HCT116 (cell line): ENCODE data around the gene SUZ12. TPM values are rescaled to one million over a fixed set of nuclear protein-coding genes. Genes with fewer than 3 reads are reported as not detected.

ENCODE experiments used
- ATAC-seq: fragments of 200-7000 bp; cut with Tn5 transposase; 2 replicates; pipeline ENCODE4 v1.9.1; 2020; ENCODE audit warnings: mild to moderate bottlenecking, moderate library complexity
- BruUV-seq: library from RNA; stranded (reverse); fragments of 400-500 nt; replicated peaks from 2 replicates; lab custom pipeline; 2021; lab: Mats Ljungman, UMichigan
- CTCF ChIA-PET: fragments of 300-600 bp; sonication (Branson Sonifier 250); formaldehyde crosslinking; loops from one replicate; lab custom pipeline; 2021; ENCODE audit warnings: antibody characterized with exemption; lab: Charles Lee
- POLR2A ChIA-PET: fragments of 300-600, 350-600 bp; sonication (Branson Sonifier 250); formaldehyde crosslinking; loops from one replicate; lab custom pipeline; 2021; ENCODE audit warnings: antibody characterized with exemption; lab: Charles Lee
- RAD21 ChIA-PET, 2 experiments: fragments of 300-600 bp; sonication (Branson Sonifier 250); formaldehyde crosslinking; loops; one replicate each; lab custom pipeline; 2023; ENCODE audit warnings: low total read pairs in 2 of 2; ENCODE audit not compliant: uncharacterized antibody in 2 of 2, unreplicated experiment in 2 of 2, low non-redundant PET in 1 of 2; lab: Charles Lee
- DNase-seq: peaks from one replicate; pipeline ENCODE4 v3.0.0-alpha.2; 2010; ENCODE audit warnings: low read depth, low spot score
- H2AFZ ChIP-seq: fragments of 200-600 bp; shearing (Covaris generic), sonication (generic); 2 replicates; pipeline ENCODE4 v1.6.1; 2017; ENCODE audit warnings: low read depth, mixed run types, mixed read lengths, antibody characterized with exemption, low read length; ENCODE audit not compliant: poor library complexity, severe bottlenecking
- H3K27ac ChIP-seq: 2 replicates; pipeline ENCODE4 v1.5.1; 2012; ENCODE audit warnings: low read depth, low read length
- H3K27me3 ChIP-seq: fragments of 200-600 bp; sonication (generic); 2 replicates; pipeline ENCODE4 v1.6.1; 2016; ENCODE audit warnings: mixed run types, low read length, mixed read lengths; ENCODE audit not compliant: insufficient read depth
- H3K36me3 ChIP-seq, 2 experiments: fragments of 200-500 bp in 1 of 2; fragments of 200-600 bp in 1 of 2; sonication (Bioruptor generic) in 1 of 2; sonication (generic) in 1 of 2; 2 replicates each; pipeline versions ENCODE4 v1.5.1 to v1.6.1; 2014 to 2016; ENCODE audit warnings: low read length in 2 of 2, inconsistent platforms in 1 of 2, mixed read lengths in 1 of 2, mixed run types in 1 of 2; ENCODE audit not compliant: insufficient read depth in 2 of 2, control insufficient read depth in 1 of 2
- H3K4me1 ChIP-seq, 2 experiments: fragments of 200-600 bp in 1 of 2; sonication (generic) in 1 of 2; 2 replicates each; pipeline versions ENCODE4 v1.5.1 to v1.6.1; 2012 to 2017; ENCODE audit warnings: low read length in 2 of 2, inconsistent platforms in 1 of 2, mild to moderate bottlenecking in 1 of 2, mixed read lengths in 1 of 2, mixed run types in 1 of 2, moderate library complexity in 1 of 2; ENCODE audit not compliant: insufficient read depth in 2 of 2, control insufficient read depth in 1 of 2
- H3K4me2 ChIP-seq: fragments of 200-600 bp; sonication (generic); 2 replicates; pipeline ENCODE4 v1.6.1; 2017; ENCODE audit warnings: mixed run types, low read length, mixed read lengths
- H3K4me3 ChIP-seq, 2 experiments: fragments of 200-600 bp in 1 of 2; sonication (generic) in 1 of 2; replicated peaks in 1 of 2; 2 replicates each; pipeline ENCODE4 v1.5.1; 2011 to 2016; ENCODE audit warnings: low read length in 2 of 2, control low read depth in 1 of 2, low read depth in 1 of 2, mild to moderate bottlenecking in 1 of 2, mixed read lengths in 1 of 2, mixed run types in 1 of 2
- H3K79me2 ChIP-seq: fragments of 200-600 bp; sonication (generic); 2 replicates; pipeline ENCODE4 v1.6.1; 2017; ENCODE audit warnings: mild to moderate bottlenecking, mixed run types, low read length, moderate library complexity, mixed read lengths; ENCODE audit not compliant: insufficient read depth
- H3K9ac ChIP-seq: fragments of 200-600 bp; sonication (generic); 2 replicates; pipeline ENCODE4 v1.6.1; 2016; ENCODE audit warnings: low read length, mixed read lengths
- H3K9me2 ChIP-seq: fragments of 200-600 bp; sonication (generic), shearing (Covaris generic); 2 replicates; pipeline ENCODE4 v1.6.1; 2017; ENCODE audit warnings: mixed run types, mild to moderate bottlenecking, moderate library complexity; ENCODE audit not compliant: insufficient read depth
- H3K9me3 ChIP-seq, 2 experiments: fragments of 200-500 bp in 1 of 2; fragments of 200-600 bp in 1 of 2; sonication (Bioruptor generic) in 1 of 2; sonication (generic) in 1 of 2; 2 replicates each; pipeline ENCODE4 v1.6.1; 2014 to 2017; ENCODE audit warnings: low read length in 2 of 2, mixed read lengths in 2 of 2, inconsistent platforms in 1 of 2, low read depth in 1 of 2, mild to moderate bottlenecking in 1 of 2, mixed run types in 1 of 2, moderate library complexity in 1 of 2; ENCODE audit not compliant: control insufficient read depth in 1 of 2, insufficient read depth in 1 of 2
- H4K20me1 ChIP-seq: fragments of 200-600 bp; sonication (generic), shearing (Covaris generic); 2 replicates; pipeline ENCODE4 v1.6.1; 2017; ENCODE audit warnings: mixed run types, mild to moderate bottlenecking, moderate library complexity; ENCODE audit not compliant: insufficient read depth
- CBX3 ChIP-seq: IDR thresholded peaks from 2 replicates; pipeline ENCODE4 v1.6.1; 2012; ENCODE audit warnings: low read depth
- ELF1 ChIP-seq: IDR thresholded peaks from 2 replicates; pipeline ENCODE4 v1.6.1; 2012; ENCODE audit warnings: low read depth, borderline replicate concordance
- EZH2 ChIP-seq: fragments of 200-600 bp; sonication (generic); IDR thresholded peaks from 2 replicates; pipeline ENCODE4 v1.6.1; 2017; ENCODE audit warnings: antibody characterized with exemption, mixed run types
- EZH2phosphoT487 ChIP-seq: fragments of 200-600 bp; IDR thresholded peaks from 2 replicates; pipeline ENCODE4 v1.6.1; 2018; ENCODE audit warnings: antibody characterized with exemption, borderline replicate concordance
- JUND ChIP-seq: IDR thresholded peaks from 2 replicates; pipeline ENCODE4 v1.6.1; 2012
- POLR2A ChIP-seq: IDR thresholded peaks from 2 replicates; pipeline ENCODE4 v1.7.0; 2011; ENCODE audit warnings: borderline replicate concordance; ENCODE audit not compliant: insufficient read depth, insufficient read length; ENCODE audit errors: extremely low read depth
- SP1 ChIP-seq: IDR thresholded peaks from 2 replicates; pipeline ENCODE4 v1.6.1; 2012; ENCODE audit warnings: low read depth
- SRF ChIP-seq: IDR thresholded peaks from 2 replicates; pipeline ENCODE4 v1.6.1; 2012; ENCODE audit warnings: low read depth
- TCF7L2 ChIP-seq: IDR thresholded peaks from 2 replicates; pipeline ENCODE4 v1.7.0; 2011; ENCODE audit warnings: borderline replicate concordance, inconsistent platforms; ENCODE audit not compliant: insufficient read depth, insufficient read length; ENCODE audit errors: extremely low read depth
- ZFX ChIP-seq: fragments of 450-650 bp; IDR thresholded peaks from 2 replicates; pipeline ENCODE4 v1.6.1; 2017
- ZNF274 ChIP-seq: fragments of 200-500 bp; sonication (Bioruptor generic); IDR thresholded peaks from 2 replicates; pipeline ENCODE4 v1.6.1; 2014; ENCODE audit warnings: mild to moderate bottlenecking, low read depth, low read length, inconsistent platforms
- intact Hi-C: fragments of 100-400 bp; cut with micrococcal nuclease; formaldehyde crosslinking; loops from 2 replicates; pipeline ENCODE4 v1.10.0; 2022
- total RNA-seq: library from RNA; stranded (reverse); gene quantifications from one replicate; pipeline ENCODE4 v1.2.1, GENCODE V29; 2021; ENCODE audit not compliant: unreplicated experiment
- TF ChIP-seq, protein P1 (sequence below): IDR thresholded peaks from 2 replicates; pipeline ENCODE4 v1.6.1; 2012
- TF ChIP-seq, protein P2 (sequence below): IDR thresholded peaks from 2 replicates; pipeline ENCODE4 v1.6.1; 2012; ENCODE audit warnings: low read depth
- TF ChIP-seq, protein P3 (sequence below), 3 experiments: fragments of 200-600 bp in 1 of 3; sonication (generic) in 1 of 3; IDR thresholded peaks in 2 of 3; conservative IDR thresholded peaks in 1 of 3; 2 replicates each; pipeline ENCODE4 v1.5.1; 2012 to 2017; ENCODE audit warnings: low read depth in 2 of 3, low read length in 2 of 3, antibody characterized with exemption in 1 of 3, borderline replicate concordance in 1 of 3, control low read depth in 1 of 3, mild to moderate bottlenecking in 1 of 3, mixed read lengths in 1 of 3, mixed run types in 1 of 3, moderate library complexity in 1 of 3; ENCODE audit not compliant: insufficient read depth in 1 of 3
- TF ChIP-seq, protein P4 (sequence below): IDR thresholded peaks from 2 replicates; pipeline ENCODE4 v1.6.1; 2012

The SUZ12 gene
- total RNA-seq, 1 experiment from 2014 or later, result 44.9 TPM

DNA sequence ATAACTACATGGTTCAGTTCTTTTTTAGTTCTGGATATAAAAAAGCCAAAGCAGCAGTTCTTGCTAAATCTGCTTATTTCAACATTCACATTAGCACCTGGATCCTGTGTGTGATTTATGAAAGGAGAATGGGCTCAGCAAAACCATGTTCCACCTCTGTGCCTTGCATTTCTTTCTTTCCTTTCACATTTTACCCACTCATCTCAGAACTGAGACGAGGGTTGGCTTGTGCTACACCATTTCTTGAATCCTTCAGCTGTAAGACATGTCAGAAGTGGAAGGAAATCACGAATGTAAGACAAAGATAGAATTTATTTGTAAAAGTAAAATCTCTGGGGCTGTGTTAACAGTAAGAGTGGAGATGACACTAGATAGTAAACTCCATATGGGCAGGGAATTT is 34.1 kb upstream of the SUZ12 start:
- CTCF ChIA-PET, result interaction anchor here (1.0 to 2.3 kb wide), 2 partner anchors 10 to 12 kb away, joined by 3 to 8 read pairs; no protein-coding TSS in a partner anchor
- Histone ChIP-seq H3K9me2 (no peaks in the 10 kb centered on the region), H3K4me1 (peaks cover 0 to 8% of the 10 kb centered on the region in 2 experiments; a peak in 2 of 4 replicates), H3K4me3 (no peak overlapping the region), H4K20me1 (no peaks in the 10 kb centered on the region), H3K4me2 (no peak overlapping the region), H3K79me2 (peaks cover 35% of the 10 kb centered on the region), H3K27ac (no peak overlapping the region), H3K9ac (no peak overlapping the region), H3K36me3 (peaks cover 12 to 16% of the 10 kb centered on the region in 2 experiments), H3K27me3 (no peaks in the 10 kb centered on the region), H2AFZ (peak overlapping the region; percentile 28), H3K9me3 (no peaks in the 10 kb centered on the region)
- intact Hi-C loops, result loop anchor here (5.0 kb wide), 1 partner anchor 345 kb away; no protein-coding TSS in a partner anchor
- RAD21 ChIA-PET, result no interaction called here
- POLR2A ChIA-PET, result no interaction called here
- TF ChIP-seq CBX3 (no peak), EZH2 (no peak), POLR2A (no peak), EZH2phosphoT487 (no peak), ZFX (no peak), SRF (no peak), ELF1 (no peak), JUND (no peak), TCF7L2 (no peak), SP1 (no peak), ZNF274 (no peak)
- TF ChIP-seq, protein P1, sequence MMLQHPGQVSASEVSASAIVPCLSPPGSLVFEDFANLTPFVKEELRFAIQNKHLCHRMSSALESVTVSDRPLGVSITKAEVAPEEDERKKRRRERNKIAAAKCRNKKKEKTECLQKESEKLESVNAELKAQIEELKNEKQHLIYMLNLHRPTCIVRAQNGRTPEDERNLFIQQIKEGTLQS, result no peak
- TF ChIP-seq, protein P2, sequence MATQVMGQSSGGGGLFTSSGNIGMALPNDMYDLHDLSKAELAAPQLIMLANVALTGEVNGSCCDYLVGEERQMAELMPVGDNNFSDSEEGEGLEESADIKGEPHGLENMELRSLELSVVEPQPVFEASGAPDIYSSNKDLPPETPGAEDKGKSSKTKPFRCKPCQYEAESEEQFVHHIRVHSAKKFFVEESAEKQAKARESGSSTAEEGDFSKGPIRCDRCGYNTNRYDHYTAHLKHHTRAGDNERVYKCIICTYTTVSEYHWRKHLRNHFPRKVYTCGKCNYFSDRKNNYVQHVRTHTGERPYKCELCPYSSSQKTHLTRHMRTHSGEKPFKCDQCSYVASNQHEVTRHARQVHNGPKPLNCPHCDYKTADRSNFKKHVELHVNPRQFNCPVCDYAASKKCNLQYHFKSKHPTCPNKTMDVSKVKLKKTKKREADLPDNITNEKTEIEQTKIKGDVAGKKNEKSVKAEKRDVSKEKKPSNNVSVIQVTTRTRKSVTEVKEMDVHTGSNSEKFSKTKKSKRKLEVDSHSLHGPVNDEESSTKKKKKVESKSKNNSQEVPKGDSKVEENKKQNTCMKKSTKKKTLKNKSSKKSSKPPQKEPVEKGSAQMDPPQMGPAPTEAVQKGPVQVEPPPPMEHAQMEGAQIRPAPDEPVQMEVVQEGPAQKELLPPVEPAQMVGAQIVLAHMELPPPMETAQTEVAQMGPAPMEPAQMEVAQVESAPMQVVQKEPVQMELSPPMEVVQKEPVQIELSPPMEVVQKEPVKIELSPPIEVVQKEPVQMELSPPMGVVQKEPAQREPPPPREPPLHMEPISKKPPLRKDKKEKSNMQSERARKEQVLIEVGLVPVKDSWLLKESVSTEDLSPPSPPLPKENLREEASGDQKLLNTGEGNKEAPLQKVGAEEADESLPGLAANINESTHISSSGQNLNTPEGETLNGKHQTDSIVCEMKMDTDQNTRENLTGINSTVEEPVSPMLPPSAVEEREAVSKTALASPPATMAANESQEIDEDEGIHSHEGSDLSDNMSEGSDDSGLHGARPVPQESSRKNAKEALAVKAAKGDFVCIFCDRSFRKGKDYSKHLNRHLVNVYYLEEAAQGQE, result no peak
- TF ChIP-seq, protein P3, sequence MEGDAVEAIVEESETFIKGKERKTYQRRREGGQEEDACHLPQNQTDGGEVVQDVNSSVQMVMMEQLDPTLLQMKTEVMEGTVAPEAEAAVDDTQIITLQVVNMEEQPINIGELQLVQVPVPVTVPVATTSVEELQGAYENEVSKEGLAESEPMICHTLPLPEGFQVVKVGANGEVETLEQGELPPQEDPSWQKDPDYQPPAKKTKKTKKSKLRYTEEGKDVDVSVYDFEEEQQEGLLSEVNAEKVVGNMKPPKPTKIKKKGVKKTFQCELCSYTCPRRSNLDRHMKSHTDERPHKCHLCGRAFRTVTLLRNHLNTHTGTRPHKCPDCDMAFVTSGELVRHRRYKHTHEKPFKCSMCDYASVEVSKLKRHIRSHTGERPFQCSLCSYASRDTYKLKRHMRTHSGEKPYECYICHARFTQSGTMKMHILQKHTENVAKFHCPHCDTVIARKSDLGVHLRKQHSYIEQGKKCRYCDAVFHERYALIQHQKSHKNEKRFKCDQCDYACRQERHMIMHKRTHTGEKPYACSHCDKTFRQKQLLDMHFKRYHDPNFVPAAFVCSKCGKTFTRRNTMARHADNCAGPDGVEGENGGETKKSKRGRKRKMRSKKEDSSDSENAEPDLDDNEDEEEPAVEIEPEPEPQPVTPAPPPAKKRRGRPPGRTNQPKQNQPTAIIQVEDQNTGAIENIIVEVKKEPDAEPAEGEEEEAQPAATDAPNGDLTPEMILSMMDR (IDR thresholded peaks at IDR 0.05 in 2 of 3, conservative IDR thresholded peaks at IDR 0.05 in 1 of 3; ENCODE audit: borderline replicate concordance in 1 of 3, insufficient read depth in 1 of 3, low read depth in 2 of 3, low read length in 2 of 3), result no peak
- TF ChIP-seq, protein P4, sequence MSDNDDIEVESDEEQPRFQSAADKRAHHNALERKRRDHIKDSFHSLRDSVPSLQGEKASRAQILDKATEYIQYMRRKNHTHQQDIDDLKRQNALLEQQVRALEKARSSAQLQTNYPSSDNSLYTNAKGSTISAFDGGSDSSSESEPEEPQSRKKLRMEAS, result no peak
- ATAC-seq (no peak), DNase-seq (no peak)
- no TSS peak for BruUV-seq
